GM18868 (cell line): Measurements from ENCODE around the gene MLXIPL.
"Not testable (repeated sequence)": the region's sequence is repeated elsewhere in the genome, so short reads cannot be mapped to it uniquely, and the experiment has no call there.

Experiments
- ATAC-seq: cut with Tn5 transposase; IDR thresholded peaks from one replicate; pipeline ENCODE4 v1.9.1; 2021; ENCODE audit warnings: mild to moderate bottlenecking, moderate library complexity; ENCODE audit not compliant: unreplicated experiment

MLXIPL gene

GRCh38 chr7:73556208-73557107 lies 67.9 kb downstream of the MLXIPL start:
- no peak for ATAC-seq

DNA sequence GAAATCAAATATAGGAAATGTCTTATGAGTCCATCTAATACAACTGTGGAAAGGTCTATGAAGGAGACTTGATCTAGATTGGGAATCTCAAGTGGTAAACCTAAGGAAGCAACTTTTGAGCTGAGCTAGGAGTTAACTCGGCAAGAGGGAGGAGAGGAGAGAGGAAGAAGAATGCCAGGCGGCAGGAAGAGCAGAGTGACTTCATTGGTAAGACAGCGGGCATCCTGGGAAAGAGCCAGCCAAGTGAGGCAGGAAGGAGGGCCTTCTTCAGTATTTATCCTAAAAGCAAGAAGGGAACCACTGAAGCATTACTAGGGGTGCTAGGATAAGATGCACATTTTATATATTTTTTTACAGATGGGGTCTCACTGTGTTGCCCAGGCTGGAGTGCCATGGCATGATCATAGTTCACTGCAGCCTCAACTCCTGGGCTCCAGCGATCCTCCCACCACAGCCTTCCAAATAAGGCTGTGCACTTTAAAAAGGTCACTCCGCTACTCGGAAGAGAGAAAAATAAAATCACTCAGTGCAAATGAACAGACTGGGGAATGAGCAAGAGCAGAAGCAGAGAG lies 68.8 kb downstream of the MLXIPL start:
- no peak for ATAC-seq

DNA sequence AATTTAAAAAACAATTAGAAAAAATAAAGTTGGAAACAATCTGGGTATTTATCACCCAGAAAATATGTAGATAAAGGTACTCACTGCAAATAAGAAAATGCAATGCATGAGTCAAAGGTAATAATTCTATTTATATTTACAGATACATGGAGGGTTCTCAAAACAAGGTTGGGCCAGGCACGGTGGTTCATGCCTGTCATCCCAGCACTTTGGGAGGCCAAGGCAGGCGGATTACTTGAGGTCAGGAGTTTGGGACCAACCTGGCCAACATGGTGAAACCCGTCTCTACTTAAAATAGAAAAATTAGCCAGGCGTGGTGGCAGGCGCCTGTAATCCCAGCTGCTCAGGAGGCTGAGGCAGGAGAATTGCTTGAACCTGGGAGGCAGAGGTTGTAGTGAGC lies 74.2 kb downstream of the MLXIPL start:
- ATAC-seq, result not testable (repeated sequence)

DNA sequence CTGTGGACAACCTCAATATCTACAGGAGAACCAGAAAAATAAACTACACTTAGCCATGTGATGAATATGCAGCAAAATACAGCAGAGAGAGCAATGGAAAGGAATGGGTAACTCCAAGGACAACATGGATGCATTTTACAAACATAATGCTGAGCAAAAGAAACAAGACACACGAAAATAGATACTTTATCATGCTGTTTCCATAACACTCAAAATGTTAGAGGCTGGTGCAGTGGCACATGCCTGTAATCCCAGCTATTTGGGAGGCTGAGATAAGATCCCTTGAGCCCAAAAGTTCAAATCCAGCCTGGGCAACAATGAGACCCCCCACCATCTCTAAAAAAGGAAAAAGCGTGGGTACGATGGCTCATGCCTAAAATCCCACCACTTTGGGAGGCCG lies 75.1 kb downstream of the MLXIPL start:
- no peak for ATAC-seq

DNA sequence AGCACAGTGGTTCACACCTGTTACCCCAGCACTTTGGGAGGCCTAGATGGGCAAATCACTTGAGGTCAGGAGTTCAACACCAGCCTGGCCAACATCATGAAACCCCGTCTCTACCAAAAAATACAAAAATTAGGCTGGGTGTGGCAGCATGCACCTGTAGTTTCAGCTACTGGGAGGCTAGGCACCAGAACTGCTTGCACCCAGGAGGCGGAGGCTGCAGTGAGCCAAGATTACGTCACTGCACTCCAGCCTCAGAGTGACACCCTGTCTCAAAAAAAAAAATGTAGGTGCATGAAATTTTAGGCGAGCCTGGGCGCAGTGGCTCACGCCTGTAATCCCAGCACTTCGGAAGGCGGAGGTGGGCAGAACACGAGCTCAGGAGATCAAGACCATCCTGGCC lies 76.5 kb downstream of the MLXIPL start:
- ATAC-seq, result no peak

DNA sequence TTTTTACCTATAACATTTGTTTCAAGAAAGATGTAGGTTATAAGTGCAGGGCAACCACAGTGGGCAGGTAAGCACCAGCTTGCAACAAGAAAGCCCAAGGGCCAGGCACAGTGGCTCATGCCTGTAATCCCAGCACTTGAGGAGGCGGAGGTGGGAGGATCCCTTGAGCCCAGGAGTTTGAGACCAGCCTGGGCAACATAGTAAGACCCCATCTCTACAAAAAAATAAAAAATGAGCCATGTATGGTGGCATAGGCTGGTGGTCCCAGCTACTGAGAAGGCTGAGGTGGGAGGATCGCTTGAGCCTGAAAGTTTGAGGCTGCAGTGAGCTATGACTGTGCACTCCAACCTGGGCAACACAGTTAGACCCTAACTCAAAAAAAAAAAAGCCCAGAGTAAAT lies 79.6 kb downstream of the MLXIPL start:
- no peak for ATAC-seq
